GM18868 (cell line): ENCODE data around the gene LDLRAD3.

Experiments used
- ATAC-seq: cut with Tn5 transposase; IDR thresholded peaks from one replicate; pipeline ENCODE4 v1.9.1; 2021; ENCODE audit warnings: mild to moderate bottlenecking, moderate library complexity; ENCODE audit not compliant: unreplicated experiment

The LDLRAD3 gene

GRCh38 chr11:35927104-35927503 is 16.8 kb upstream of the LDLRAD3 start:
- no peak for ATAC-seq

DNA sequence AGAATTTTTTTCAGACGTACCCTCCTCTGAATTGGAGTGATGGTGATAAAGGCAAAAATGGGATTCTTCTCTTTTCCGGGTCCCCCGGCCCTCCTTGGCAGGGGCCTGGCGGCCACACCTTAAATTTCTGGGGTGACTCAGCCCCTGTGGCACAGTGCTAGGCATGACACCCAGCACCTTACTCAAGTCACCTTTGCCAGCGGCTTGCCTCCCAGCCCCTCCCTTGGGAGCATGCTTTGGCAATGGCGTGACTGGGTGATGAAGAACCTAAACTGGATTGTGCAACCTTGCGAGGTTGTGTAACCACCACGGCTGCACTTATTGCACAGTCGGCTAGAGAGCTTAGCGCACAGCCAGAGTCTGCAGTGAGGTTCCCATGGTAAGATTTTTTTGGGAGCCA is 16.2 kb upstream of the LDLRAD3 start:
- no peak for ATAC-seq

DNA sequence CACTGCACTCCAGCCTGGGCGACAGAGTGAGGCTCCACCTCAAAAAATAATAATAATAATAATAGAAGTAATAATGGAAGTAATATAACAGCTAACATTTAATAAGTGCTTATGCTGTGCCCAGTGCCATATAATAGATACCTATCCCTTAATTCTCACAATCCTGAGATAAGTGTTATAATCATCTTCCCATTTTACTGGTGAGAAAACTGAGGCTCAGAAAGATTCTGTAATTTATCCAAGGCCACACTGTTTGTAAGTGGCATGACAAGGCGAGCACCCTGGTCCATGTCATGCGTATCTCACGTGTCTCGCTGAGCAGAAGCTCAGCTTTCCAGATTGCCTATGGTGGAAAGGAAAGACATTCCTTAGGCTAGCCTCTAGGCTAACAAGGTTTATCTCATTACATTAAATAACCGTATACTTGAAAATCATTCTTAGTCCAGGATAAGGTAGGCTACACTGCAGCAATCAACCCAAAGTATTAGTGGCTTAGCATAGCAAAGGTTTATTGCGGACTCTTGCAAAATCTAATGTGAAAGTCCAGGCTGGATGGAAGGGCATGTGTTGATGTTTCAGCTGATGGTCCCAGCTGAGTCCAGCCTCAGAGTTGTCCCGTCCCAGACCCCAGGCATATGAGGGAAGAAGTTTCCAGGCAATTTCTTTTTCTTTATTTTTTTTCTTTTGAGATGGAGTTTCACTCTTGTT is 15.0 kb upstream of the LDLRAD3 start:
- no peak for ATAC-seq

- ATAC-seq = no peak
These were observed 13.4 kb upstream of the LDLRAD3 start for GRCh38 chr11:35930466-35930865.

DNA sequence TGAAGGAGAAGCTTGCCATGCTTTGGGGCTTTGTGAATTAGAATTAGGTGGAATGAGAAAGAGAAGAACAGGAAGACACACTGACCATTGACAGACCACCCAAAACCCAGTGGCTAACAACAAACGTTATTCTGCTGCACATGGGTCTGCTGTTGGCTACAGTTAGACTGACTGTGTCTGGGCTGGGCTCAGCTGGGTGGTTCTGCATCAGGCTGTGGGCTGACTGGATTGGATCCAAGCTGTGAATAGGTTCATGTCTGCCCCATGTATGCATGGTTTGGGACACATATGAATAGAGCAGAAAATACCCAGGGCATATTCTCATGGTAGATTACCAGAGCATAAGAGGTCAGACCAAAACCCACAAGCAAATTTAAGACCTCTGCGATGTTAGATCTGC is 11.7 kb upstream of the LDLRAD3 start:
- ATAC-seq = no peak

DNA sequence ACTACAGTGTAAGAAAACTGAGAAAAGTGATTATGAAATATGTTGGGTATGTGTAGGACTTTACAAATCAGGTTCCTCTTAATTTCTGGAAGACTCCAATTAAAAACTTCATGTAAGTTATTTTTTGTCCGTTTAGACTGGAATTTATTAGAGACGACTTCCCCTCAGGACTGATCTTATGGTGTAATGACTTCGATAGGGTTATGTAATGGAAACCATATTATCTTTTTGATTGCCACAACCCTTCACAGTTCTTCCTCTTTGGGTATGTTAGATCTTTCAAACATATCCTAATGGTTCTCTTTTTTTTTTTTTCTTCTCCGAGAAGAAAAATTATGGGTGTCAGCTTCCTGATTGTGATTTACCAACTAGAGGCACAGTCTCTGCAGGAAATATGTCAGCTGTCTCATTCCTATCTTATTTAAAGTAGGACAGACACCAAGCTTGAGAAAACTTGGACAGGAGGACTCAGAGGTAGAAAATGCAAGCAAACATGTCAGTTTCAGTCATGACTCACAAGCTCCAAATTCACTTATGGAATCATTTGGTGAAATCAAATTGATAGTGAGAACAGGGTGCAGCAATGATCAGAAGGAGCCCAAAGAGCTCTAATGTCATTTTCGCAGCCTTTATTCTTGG is 11.1 kb upstream of the LDLRAD3 start:
- no peak for ATAC-seq

DNA sequence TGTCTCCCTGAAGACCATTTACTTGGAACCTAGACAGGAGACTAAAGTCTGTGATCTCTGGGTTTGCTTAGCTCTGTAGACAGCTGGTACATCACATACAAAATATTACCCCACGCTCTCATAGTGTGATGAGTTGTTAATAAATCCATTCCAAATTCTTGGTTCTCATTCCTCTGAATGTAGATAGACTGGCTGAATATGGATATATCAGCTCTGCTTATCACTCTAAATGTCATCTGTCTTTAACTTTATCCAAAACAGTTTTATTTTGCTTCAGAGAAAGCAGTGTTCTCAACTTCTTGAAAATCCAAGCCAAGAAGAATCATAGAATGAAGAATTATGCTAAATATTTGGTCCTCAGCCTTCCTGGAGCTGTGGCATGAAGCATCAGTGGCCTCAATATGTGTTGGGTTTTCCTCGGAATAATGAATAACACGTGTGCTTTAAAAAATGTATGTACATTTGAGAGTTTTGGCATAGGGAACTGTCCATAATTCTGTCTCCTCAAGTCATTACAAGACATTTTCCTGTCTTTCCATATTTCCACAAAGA is 10.5 kb upstream of the LDLRAD3 start:
- ATAC-seq = no peak

DNA sequence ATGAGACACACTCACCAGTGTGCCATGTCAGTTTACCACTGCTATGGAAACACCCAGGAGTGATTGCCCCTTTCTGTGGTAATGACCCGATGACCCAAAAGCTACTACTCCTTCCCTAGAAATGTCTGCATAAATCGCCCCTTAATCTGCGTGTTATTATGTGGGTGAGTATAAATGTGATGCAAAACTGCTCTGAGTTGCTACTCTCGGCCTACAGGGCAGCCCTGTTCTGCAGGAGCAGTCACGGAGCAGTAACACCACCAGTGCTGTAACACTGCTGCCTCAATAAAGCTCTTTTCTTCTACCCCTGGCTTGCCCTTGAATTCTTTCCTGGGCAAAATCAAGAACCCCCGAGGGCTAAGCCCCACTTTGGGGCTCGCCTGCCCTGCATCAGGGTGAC is 9.6 kb upstream of the LDLRAD3 start:
- no peak for ATAC-seq

GRCh38 chr11:35934981-35935380 is 8.9 kb upstream of the LDLRAD3 start:
- no peak for ATAC-seq

DNA sequence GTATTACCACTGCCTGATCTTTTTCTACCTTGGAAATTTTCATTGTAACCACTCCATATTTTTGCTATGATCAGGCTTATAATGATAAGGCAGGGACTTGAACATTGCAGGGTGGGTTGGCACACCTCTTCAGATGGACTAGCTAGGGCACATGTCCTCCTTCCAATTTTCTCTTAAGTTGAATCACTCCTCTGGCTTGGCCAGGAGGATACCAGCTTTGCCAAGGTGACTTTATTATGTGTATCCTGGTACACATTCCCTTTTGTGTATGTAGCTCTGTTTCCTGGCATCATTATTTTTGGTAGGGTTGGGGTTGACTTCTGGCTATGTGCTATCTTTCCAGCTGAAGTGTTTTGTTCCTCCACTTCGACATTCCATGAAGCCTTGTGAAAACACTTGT is 8.5 kb upstream of the LDLRAD3 start:
- ATAC-seq = no peak

- no peak for ATAC-seq
These were observed 6.8 kb upstream of the LDLRAD3 start for GRCh38 chr11:35937111-35937510.

GRCh38 chr11:35937700-35938099 is 6.2 kb upstream of the LDLRAD3 start:
- ATAC-seq = no peak

DNA sequence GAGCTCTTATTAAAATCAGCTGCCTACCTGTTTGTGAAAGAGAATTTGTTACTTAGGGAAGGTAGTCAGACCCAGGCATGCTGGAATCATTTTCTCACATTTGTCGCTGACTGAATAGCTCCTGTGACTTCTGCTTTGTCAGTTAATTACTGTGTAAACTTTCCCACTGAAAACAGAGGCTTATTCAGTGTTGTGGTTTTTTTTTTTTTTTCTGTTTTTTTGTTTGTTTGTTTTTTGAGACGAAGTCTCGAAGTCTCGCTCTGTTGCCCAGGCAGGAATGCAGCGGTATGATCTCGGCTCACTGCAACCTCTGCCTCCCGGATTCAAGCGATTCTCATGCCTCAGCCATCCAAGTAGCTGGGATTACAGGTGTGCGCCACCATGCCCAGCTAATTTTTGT is 5.6 kb upstream of the LDLRAD3 start:
- ATAC-seq = no peak

GRCh38 chr11:35943309-35943708 is 553 bp upstream of the LDLRAD3 start:
- no peak for ATAC-seq

DNA sequence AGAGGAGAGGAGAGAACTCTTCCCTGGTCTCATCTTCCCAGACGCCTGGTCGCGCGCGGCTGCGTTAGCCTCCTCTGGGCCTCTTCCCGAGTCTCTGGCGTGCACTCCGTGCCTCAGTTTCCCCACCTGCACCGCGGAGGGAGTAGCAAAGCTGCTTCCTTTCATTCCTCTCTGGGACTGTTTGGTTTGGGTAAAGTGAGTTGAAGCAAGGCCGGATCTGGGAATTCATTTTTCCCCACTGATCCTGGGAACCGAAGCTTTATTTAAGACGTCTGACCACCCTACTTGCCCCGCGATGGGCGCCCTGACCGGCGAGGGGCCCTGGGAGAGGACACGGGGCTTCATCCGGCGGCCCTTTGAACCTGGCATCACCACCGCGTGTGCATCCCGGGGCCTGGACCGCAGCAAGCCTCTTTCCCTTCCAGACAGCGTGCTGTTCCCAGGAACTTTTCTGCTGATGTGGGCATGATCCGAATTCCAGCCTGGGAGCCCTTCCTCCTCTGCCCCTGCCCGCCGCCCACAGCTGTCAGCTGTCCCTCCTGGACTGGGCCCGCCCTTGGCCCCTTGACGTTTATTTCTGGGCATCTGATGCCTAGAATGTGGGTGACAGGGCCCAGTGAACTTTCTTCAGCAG is 758 bp downstream of the LDLRAD3 start:
- ATAC-seq = no peak

DNA sequence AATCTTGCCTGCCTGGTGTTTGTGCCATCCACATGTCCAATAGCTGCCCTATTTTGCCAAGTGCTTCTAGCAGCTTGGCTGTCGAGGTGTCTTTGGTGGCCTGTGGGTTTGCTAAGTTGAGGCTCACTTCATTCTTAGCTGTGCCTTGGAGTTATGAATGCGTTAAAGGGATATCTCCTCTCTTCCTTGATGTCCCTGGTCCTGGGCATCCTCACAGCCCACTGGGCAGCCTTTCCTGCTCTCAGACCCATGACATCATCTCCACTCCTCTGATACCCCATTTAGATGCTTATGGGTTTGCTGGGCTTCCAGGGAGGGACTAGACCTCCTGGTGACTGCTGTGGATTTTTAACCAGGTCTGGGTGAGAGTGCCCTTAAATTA is 1.3 kb downstream of the LDLRAD3 start:
- ATAC-seq = no peak

GRCh38 chr11:35946766-35947165 is 2.9 kb downstream of the LDLRAD3 start:
- no peak for ATAC-seq

- no peak for ATAC-seq
These were observed 3.6 kb downstream of the LDLRAD3 start for GRCh38 chr11:35947437-35947836.

DNA sequence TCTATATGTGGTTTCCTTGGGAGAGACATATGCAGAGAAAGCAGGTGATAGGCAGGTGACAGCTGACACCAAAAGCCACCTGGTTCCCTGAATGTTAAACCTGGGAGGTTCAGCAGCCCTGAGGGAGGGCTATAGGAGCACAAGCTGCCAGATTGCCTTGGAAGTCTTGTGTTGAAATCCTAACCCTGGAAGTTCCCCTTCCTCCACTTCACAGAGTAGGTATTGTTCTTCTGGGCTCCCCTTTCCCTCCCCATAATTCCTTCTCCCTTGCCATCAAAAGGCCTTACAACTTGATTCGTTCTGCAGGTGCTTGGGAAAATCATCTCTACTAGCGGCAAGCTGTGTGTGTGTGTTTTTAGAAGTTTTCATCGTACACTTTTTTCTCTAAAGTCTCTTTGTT is 5.4 kb downstream of the LDLRAD3 start:
- no peak for ATAC-seq

- ATAC-seq = no peak
These were observed 6.2 kb downstream of the LDLRAD3 start for GRCh38 chr11:35950082-35950481.

GRCh38 chr11:35951680-35952079 is 7.8 kb downstream of the LDLRAD3 start:
- ATAC-seq = no peak

DNA sequence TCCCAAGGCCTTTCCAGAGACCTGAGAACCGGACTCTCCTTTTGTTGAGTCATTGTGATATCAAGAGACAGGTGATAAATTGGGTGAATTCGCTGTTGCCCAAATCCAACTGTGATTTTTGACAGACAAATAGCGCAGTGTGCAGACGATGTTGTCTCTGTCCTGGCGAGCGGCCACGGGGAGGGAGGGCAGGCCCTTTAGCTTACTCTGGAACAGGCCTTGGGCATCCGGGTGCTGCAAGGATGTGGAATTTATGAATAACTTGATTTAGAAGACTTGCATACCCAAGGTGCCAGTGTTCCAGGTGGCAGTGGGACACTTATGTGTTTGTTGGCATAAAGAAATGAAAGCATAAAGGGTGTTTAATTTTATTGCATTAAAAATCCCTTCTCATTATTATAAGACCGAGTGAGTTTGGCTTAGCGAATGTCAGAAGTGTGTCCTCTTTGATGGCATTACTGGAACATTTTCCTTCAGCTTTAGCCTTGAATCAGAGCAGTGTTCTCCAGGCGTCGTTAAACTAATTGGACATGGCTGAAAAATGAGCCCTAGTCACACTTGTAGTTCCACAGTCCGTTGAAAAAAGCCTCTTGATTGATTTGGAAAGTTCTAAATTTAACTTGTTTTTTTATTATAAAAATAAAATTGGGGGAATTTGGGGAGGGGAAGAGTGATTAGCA is 9.4 kb downstream of the LDLRAD3 start:
- ATAC-seq = no peak
